ENCODE results near the gene CPEB4. TPM values are rescaled to one million over a fixed set of nuclear protein-coding genes. Genes with fewer than 3 reads are reported as not detected.

The CPEB4 gene
- total and polyA plus RNA-seq, 10 of the 15 experiments (the other 5 are each of a cell fraction or from before 2014, with no cell fraction given): 6.9 to 33.1 (median 20.4) TPM

- ATAC-seq (no peak), FAIRE-seq (no peak), DNase-seq (ENCODE audit: low read depth, low spot score) (no peak)
- Histone ChIP-seq H3K27ac (ENCODE audit: control insufficient read depth, insufficient read depth) (no peak overlapping the region), H3K27me3 (replicated peaks in 1 of 2; ENCODE audit: control insufficient read depth in 2 of 2, insufficient read depth in 2 of 2, low read length in 1 of 2) (no peaks in the 10 kb centered on the region), H3K4me2 (ENCODE audit: control insufficient read depth, insufficient read depth) (no peak overlapping the region), H3K79me2 (ENCODE audit: control insufficient read depth, insufficient read depth, low read length) (no peaks in the 10 kb centered on the region), H2AFZ (ENCODE audit: control insufficient read depth, low read depth, low read length) (no peak overlapping the region), H3K4me1 (ENCODE audit: control insufficient read depth, insufficient read depth, low read length) (no peaks in the 10 kb centered on the region), H3K36me3 (ENCODE audit: control insufficient read depth in 2 of 2, insufficient read depth in 2 of 2, low read length in 1 of 2) (peaks cover 7 to 20% of the 10 kb centered on the region in 2 experiments), H3K4me3 (no peak overlapping the region), H3K9me3 (replicated peaks; ENCODE audit: control insufficient read depth, insufficient read depth, low read length) (no peaks in the 10 kb centered on the region), H3K9ac (ENCODE audit: control insufficient read depth, insufficient read depth, low read length) (no peak overlapping the region), H4K20me1 (ENCODE audit: control insufficient read depth, insufficient read depth) (no peaks in the 10 kb centered on the region)
- ChIA-PET POLR2A (interaction anchor here (0.7 kb wide), 1 partner anchor 10 kb away, joined by 3 read pairs; no protein-coding TSS in a partner anchor), RAD21 (ENCODE audit: unreplicated experiment) (no interaction called here), CTCF (interaction anchor here (0.6 to 3.1 kb wide), 3 partner anchors 16 to 26 kb away, joined by 3 to 24 read pairs (median 4); no protein-coding TSS in a partner anchor), SMC1A (ENCODE audit: uncharacterized antibody, unreplicated experiment) (interaction anchor here (2.2 to 4.4 kb wide), 2 partner anchors 19 to 20 kb away, joined by 6 to 28 read pairs; no protein-coding TSS in a partner anchor)
- intact Hi-C loops (cut with micrococcal nuclease; ENCODE audit: unreplicated experiment) (no loop called here), in situ Hi-C loops (cut with MboI) (no loop called here)
- WGBS (ENCODE audit: insufficient coverage, insufficient replicate concordance, low lambda C conversion rate, missing lambda C conversion rate): 95% methylated on average over 2 of the region's 2 CpGs
- TF ChIP-seq ATF7 (IDR thresholded peaks at IDR 0.05; ENCODE audit: low read depth) (no peak), SREBF1 (IDR thresholded peaks at IDR 0.05; ENCODE audit: low read length) (no peak), RAD21 (IDR thresholded peaks at IDR 0.05; ENCODE audit: insufficient read depth, low read depth, low read length) (no peak), MTA3 (IDR thresholded peaks at IDR 0.05; ENCODE audit: borderline replicate concordance, low read length) (no peak), E2F8 (IDR thresholded peaks at IDR 0.05; ENCODE audit: low read depth, partially characterized antibody) (no peak), EP300 (IDR thresholded peaks at IDR 0.05; ENCODE audit: borderline replicate concordance in 1 of 2, control insufficient read depth in 1 of 2, low read depth in 2 of 2, low read length in 2 of 2) (no peak)
- TF ChIP-seq, protein P1, sequence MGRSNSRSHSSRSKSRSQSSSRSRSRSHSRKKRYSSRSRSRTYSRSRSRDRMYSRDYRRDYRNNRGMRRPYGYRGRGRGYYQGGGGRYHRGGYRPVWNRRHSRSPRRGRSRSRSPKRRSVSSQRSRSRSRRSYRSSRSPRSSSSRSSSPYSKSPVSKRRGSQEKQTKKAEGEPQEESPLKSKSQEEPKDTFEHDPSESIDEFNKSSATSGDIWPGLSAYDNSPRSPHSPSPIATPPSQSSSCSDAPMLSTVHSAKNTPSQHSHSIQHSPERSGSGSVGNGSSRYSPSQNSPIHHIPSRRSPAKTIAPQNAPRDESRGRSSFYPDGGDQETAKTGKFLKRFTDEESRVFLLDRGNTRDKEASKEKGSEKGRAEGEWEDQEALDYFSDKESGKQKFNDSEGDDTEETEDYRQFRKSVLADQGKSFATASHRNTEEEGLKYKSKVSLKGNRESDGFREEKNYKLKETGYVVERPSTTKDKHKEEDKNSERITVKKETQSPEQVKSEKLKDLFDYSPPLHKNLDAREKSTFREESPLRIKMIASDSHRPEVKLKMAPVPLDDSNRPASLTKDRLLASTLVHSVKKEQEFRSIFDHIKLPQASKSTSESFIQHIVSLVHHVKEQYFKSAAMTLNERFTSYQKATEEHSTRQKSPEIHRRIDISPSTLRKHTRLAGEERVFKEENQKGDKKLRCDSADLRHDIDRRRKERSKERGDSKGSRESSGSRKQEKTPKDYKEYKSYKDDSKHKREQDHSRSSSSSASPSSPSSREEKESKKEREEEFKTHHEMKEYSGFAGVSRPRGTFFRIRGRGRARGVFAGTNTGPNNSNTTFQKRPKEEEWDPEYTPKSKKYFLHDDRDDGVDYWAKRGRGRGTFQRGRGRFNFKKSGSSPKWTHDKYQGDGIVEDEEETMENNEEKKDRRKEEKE (IDR thresholded peaks at IDR 0.05): no peak
- TF ChIP-seq, protein P2, sequence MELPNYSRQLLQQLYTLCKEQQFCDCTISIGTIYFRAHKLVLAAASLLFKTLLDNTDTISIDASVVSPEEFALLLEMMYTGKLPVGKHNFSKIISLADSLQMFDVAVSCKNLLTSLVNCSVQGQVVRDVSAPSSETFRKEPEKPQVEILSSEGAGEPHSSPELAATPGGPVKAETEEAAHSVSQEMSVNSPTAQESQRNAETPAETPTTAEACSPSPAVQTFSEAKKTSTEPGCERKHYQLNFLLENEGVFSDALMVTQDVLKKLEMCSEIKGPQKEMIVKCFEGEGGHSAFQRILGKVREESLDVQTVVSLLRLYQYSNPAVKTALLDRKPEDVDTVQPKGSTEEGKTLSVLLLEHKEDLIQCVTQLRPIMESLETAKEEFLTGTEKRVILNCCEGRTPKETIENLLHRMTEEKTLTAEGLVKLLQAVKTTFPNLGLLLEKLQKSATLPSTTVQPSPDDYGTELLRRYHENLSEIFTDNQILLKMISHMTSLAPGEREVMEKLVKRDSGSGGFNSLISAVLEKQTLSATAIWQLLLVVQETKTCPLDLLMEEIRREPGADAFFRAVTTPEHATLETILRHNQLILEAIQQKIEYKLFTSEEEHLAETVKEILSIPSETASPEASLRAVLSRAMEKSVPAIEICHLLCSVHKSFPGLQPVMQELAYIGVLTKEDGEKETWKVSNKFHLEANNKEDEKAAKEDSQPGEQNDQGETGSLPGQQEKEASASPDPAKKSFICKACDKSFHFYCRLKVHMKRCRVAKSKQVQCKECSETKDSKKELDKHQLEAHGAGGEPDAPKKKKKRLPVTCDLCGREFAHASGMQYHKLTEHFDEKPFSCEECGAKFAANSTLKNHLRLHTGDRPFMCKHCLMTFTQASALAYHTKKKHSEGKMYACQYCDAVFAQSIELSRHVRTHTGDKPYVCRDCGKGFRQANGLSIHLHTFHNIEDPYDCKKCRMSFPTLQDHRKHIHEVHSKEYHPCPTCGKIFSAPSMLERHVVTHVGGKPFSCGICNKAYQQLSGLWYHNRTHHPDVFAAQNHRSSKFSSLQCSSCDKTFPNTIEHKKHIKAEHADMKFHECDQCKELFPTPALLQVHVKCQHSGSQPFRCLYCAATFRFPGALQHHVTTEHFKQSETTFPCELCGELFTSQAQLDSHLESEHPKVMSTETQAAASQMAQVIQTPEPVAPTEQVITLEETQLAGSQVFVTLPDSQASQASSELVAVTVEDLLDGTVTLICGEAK (IDR thresholded peaks at IDR 0.05; ENCODE audit: borderline replicate concordance): no peak
- no TSS peak for BruUV-seq (replicated peaks)
Observed at GRCh38 chr5:173945160-173945559, 57.0 kb downstream of the CPEB4 start.
